Measurements from ENCODE around the gene RPS17. TPM values are rescaled to one million over a fixed set of nuclear protein-coding genes. Genes with fewer than 3 reads are reported as not detected.
A peak's percentile ranks its signal among the peaks of the same experiment; 100 is the strongest.

Gene RPS17
- total RNA-seq, 1 donor = 1,371 TPM

DNA sequence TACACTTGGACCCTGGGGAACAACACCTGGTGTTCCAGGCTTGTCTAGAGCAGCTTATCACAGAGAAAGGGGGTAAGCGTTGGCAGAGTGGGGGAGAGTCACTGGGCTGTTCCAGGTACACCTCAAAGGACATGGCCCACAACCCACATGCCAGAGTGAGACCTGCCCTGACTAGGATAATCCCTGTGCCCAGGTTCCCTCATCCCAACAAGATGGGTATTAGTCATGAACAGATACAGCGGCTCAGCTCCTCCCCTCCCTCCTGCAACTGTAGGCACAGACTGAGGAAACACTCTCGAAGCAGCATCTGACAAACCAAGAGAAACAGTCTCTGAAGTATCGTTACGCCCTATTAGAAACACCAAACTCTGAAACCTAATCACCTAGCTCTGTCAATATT is 32.1 kb upstream of the RPS17 start:
- DNase-seq (ENCODE audit: low read depth) = no peak
- no peak overlapping the region for H3K4me3 ChIP-seq (ENCODE audit: low read depth, low read length)
- TF ChIP-seq, protein P1, sequence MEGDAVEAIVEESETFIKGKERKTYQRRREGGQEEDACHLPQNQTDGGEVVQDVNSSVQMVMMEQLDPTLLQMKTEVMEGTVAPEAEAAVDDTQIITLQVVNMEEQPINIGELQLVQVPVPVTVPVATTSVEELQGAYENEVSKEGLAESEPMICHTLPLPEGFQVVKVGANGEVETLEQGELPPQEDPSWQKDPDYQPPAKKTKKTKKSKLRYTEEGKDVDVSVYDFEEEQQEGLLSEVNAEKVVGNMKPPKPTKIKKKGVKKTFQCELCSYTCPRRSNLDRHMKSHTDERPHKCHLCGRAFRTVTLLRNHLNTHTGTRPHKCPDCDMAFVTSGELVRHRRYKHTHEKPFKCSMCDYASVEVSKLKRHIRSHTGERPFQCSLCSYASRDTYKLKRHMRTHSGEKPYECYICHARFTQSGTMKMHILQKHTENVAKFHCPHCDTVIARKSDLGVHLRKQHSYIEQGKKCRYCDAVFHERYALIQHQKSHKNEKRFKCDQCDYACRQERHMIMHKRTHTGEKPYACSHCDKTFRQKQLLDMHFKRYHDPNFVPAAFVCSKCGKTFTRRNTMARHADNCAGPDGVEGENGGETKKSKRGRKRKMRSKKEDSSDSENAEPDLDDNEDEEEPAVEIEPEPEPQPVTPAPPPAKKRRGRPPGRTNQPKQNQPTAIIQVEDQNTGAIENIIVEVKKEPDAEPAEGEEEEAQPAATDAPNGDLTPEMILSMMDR (IDR thresholded peaks at IDR 0.05; ENCODE audit: insufficient read depth, low read depth, low read length) = no peak

DNA sequence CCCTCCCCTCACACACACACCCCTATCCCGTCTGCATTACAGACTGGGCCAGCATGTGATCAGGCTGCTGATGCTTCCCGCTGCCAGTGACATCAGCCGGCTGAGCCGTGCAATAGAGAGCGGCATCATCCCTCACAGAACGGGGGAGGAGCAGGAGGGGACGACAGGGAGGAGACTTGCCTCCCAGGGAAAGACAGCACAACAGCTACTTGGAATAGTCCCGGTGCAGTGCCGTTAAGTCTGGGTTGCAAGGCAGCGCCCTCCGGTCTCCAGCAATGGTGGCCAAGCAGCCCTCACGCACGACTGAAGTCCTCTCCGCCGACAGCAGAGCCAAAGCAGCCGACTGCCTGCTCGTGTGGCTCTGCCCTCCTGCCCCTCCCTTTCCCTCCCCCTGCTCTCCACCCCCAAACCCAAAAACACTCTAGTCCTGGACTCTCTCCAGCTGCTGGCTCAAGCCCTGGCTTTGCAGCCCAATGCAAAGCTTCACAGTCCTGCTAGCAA is 31.5 kb upstream of the RPS17 start:
- DNase-seq (ENCODE audit: low read depth) = peak; percentile 63
- TF ChIP-seq, protein P1 (IDR thresholded peaks at IDR 0.05; ENCODE audit: insufficient read depth, low read depth, low read length) = no peak

DNA sequence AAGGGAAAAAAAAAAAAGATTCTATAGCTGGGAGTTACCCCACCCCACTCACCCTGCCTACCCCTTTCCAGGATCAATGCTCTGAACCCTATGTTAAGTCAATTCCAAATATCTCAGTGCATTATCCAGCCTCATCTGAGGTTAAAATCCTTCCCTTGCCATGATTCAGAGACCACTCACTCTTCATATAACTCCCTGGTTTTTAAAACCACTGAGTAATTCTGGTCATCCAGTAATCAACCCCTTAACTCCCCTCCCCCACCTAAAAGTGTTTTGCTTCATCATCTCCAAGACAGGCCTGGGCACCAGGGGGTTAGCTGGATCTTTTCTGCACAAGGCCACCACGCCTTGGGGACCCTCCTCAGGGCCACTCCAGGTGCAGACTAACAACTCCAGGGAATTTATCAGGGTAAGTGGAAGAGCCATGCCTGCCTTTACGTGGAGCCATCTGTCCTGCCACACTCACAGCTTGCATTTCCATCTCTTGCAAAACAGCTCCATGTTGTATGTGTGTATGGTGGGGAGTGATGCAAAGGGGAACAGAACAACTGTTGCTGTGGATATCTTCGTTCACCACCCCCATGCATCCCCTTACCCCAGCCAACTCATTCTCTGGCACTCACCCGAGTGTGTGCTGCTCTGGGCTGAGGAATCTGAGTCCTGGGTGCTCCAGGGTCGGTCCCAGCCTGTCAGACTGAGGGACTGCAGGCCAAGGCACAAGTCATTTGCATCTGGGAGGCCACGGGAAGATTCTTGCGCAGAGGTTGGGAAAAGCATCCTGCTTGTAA is 30.7 kb upstream of the RPS17 start:
- DNase-seq (ENCODE audit: low read depth) = no peak
- TF ChIP-seq, protein P1 (IDR thresholded peaks at IDR 0.05; ENCODE audit: insufficient read depth, low read depth, low read length) = no peak

More for the DNA sequence above, 31.5 kb upstream of the RPS17 start:
- H3K4me3 ChIP-seq (ENCODE audit: low read depth, low read length) = peak overlapping the region; percentile 43

DNA sequence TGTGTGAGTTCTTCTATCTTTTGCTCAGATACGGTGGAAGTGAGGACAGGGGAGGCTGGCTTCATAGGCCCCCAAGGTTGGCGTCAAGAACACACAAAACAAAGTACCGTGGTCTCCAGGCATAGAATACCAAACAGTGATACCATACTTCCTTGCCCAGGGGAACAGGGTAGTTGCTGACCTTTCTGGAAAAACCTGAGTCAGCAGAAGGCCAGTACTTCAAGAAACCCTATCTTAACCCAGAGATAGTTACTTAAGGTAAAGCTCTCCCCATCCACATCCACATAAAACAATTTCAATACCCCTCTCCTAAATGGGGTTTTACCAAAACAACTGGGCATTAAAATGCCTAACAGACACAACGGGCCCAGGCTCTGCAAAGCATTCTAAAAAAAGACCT is 29.6 kb upstream of the RPS17 start:
- TF ChIP-seq, protein P1 (IDR thresholded peaks at IDR 0.05; ENCODE audit: insufficient read depth, low read depth, low read length) = no peak
- no peak overlapping the region for H3K4me3 ChIP-seq (ENCODE audit: low read depth, low read length)
- no peak for DNase-seq (ENCODE audit: low read depth)

More for the DNA sequence above, 30.7 kb upstream of the RPS17 start:
- H3K4me3 ChIP-seq (ENCODE audit: low read depth, low read length) = no peak overlapping the region

DNA sequence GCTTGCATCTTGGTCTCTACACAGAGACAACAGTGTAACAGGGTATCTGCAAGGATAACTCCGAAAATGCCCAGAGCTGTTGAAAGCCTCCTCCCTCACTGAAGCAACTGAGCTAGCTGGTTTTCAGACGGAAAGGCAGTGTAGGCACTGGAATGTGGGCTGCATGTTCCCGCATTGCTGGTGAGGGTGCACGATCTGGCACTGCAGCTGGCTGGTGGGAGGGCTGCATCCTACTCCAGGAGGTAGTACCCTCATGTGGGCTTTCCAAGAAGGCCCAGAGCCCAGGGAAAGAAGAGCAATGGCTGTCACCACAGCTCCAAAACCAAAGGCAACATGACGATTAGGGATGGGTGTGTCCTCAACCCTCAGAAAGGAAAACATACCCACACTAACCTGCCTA is 28.7 kb upstream of the RPS17 start:
- DNase-seq (ENCODE audit: low read depth) = no peak
- TF ChIP-seq, protein P1 (IDR thresholded peaks at IDR 0.05; ENCODE audit: insufficient read depth, low read depth, low read length) = no peak
- H3K4me3 ChIP-seq (ENCODE audit: low read depth, low read length) = no peak overlapping the region

DNA sequence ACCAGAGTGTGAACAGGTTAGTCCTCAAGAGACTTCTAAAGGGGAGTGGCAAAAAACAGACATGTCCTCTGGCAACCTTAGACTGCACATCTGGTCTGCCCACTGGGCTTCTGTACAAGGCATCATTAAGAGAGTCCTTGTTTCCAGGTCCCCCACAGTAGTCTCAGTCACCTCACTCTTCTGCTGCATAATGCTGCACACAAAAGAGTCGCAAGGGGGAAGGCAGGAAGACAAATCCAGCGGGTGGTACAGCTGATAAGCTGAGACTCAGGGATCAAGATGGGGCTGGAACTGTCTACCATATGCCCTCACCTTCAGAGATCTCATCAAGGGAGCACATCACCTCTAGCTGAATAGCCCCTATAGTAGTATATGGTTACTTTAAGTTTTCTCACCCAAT is 27.4 kb upstream of the RPS17 start:
- TF ChIP-seq, protein P1 (IDR thresholded peaks at IDR 0.05; ENCODE audit: insufficient read depth, low read depth, low read length) = no peak
- no peak overlapping the region for H3K4me3 ChIP-seq (ENCODE audit: low read depth, low read length)
- no peak for DNase-seq (ENCODE audit: low read depth)
